M059J (cell line): ENCODE results near the gene STUB1. TPM values are rescaled to one million over a fixed set of nuclear protein-coding genes. Genes with fewer than 3 reads are reported as not detected.

Source experiments
- DNase-seq: peaks from one replicate; pipeline ENCODE4 v3.0.0-alpha.2; 2012; ENCODE audit warnings: low read depth
- total RNA-seq: library from RNA; depleted of rRNA; stranded (reverse); fragments of >200 nt; shearing (Covaris generic); gene quantifications from 2 replicates; pipeline ENCODE4 v1.2.3, GENCODE V29; 2014; rRNA removed

Gene STUB1
- total RNA-seq = 133 and 153 TPM in 2 replicates

GRCh38 chr16:679814-680624 is at the start of gene STUB1:
Gene STUB1, plus strand, starts transcription at chr16:680410. Its CDS starts 116 bp downstream, at chr16:680526.
- DNase-seq = peak; percentile 78

GRCh38 chr16:630815-631405 is 49.3 kb upstream of the STUB1 start, which contains the start of gene WFIKKN1:
Gene WFIKKN1, plus strand, starts transcription at chr16:630985. Its CDS starts 269 bp downstream, at chr16:631254.
- DNase-seq = no peak

GRCh38 chr16:631808-632358 is 48.3 kb upstream of the STUB1 start:
- no peak for DNase-seq

GRCh38 chr16:632486-633335 is 47.5 kb upstream of the STUB1 start:
- DNase-seq = no peak

GRCh38 chr16:633336-634050 is 46.7 kb upstream of the STUB1 start:
- DNase-seq = no peak

- no peak for DNase-seq
Observed at GRCh38 chr16:634051-634670, 46.0 kb upstream of the STUB1 start.

GRCh38 chr16:634996-635395 is 45.2 kb upstream of the STUB1 start:
- no peak for DNase-seq

GRCh38 chr16:635573-636205 is 44.5 kb upstream of the STUB1 start:
- DNase-seq = no peak

GRCh38 chr16:636206-637080 is 43.8 kb upstream of the STUB1 start, which contains the start of gene METTL26:
Gene METTL26, minus strand, starts transcription at chr16:636305. Its CDS starts 15 bp downstream, at chr16:636290.
- DNase-seq = peak; percentile 92

- peak; percentile 29 for DNase-seq
Observed at GRCh38 chr16:637081-638018, 42.9 kb upstream of the STUB1 start.

- DNase-seq = no peak
Observed at GRCh38 chr16:638034-638543, 42.1 kb upstream of the STUB1 start.

GRCh38 chr16:638836-639235 is 41.4 kb upstream of the STUB1 start:
- no peak for DNase-seq

- no peak for DNase-seq
Observed at GRCh38 chr16:640614-641013, 39.6 kb upstream of the STUB1 start.

- DNase-seq = peak; percentile 70
Observed at GRCh38 chr16:641326-642188, 38.7 kb upstream of the STUB1 start, which contains the start of gene MCRIP2. Gene MCRIP2, plus strand, starts transcription at chr16:641828. Its CDS starts 164 bp downstream, at chr16:641992.

- DNase-seq = no peak
Observed at GRCh38 chr16:642189-643049, 37.8 kb upstream of the STUB1 start.

- no peak for DNase-seq
Observed at GRCh38 chr16:643050-643368, 37.2 kb upstream of the STUB1 start.
